HCT116 (cell line): Measurements from ENCODE around the gene SH3TC1. TPM values are rescaled to one million over a fixed set of nuclear protein-coding genes. Genes with fewer than 3 reads are reported as not detected.

ENCODE experiments used
- ATAC-seq: fragments of 200-7000 bp; cut with Tn5 transposase; 2 replicates; pipeline ENCODE4 v1.9.1; 2020; ENCODE audit warnings: mild to moderate bottlenecking, moderate library complexity
- BruUV-seq: library from RNA; stranded (reverse); fragments of 400-500 nt; replicated peaks from 2 replicates; lab custom pipeline; 2021; lab: Mats Ljungman, UMichigan
- CTCF ChIA-PET: fragments of 300-600 bp; sonication (Branson Sonifier 250); formaldehyde crosslinking; loops from one replicate; lab custom pipeline; 2021; ENCODE audit warnings: antibody characterized with exemption; lab: Charles Lee
- POLR2A ChIA-PET: fragments of 300-600, 350-600 bp; sonication (Branson Sonifier 250); formaldehyde crosslinking; loops from one replicate; lab custom pipeline; 2021; ENCODE audit warnings: antibody characterized with exemption; lab: Charles Lee
- RAD21 ChIA-PET, 2 experiments: fragments of 300-600 bp; sonication (Branson Sonifier 250); formaldehyde crosslinking; loops; one replicate each; lab custom pipeline; 2023; ENCODE audit warnings: low total read pairs in 2 of 2; ENCODE audit not compliant: uncharacterized antibody in 2 of 2, unreplicated experiment in 2 of 2, low non-redundant PET in 1 of 2; lab: Charles Lee
- DNase-seq: peaks from one replicate; pipeline ENCODE4 v3.0.0-alpha.2; 2010; ENCODE audit warnings: low read depth, low spot score
- H2AFZ ChIP-seq: fragments of 200-600 bp; shearing (Covaris generic), sonication (generic); 2 replicates; pipeline ENCODE4 v1.6.1; 2017; ENCODE audit warnings: low read depth, mixed run types, mixed read lengths, antibody characterized with exemption, low read length; ENCODE audit not compliant: poor library complexity, severe bottlenecking
- H3K27ac ChIP-seq: 2 replicates; pipeline ENCODE4 v1.5.1; 2012; ENCODE audit warnings: low read depth, low read length
- H3K27me3 ChIP-seq: fragments of 200-600 bp; sonication (generic); 2 replicates; pipeline ENCODE4 v1.6.1; 2016; ENCODE audit warnings: mixed run types, low read length, mixed read lengths; ENCODE audit not compliant: insufficient read depth
- H3K36me3 ChIP-seq, 2 experiments: fragments of 200-500 bp in 1 of 2; fragments of 200-600 bp in 1 of 2; sonication (Bioruptor generic) in 1 of 2; sonication (generic) in 1 of 2; 2 replicates each; pipeline versions ENCODE4 v1.5.1 to v1.6.1; 2014 to 2016; ENCODE audit warnings: low read length in 2 of 2, inconsistent platforms in 1 of 2, mixed read lengths in 1 of 2, mixed run types in 1 of 2; ENCODE audit not compliant: insufficient read depth in 2 of 2, control insufficient read depth in 1 of 2
- H3K4me1 ChIP-seq, 2 experiments: fragments of 200-600 bp in 1 of 2; sonication (generic) in 1 of 2; 2 replicates each; pipeline versions ENCODE4 v1.5.1 to v1.6.1; 2012 to 2017; ENCODE audit warnings: low read length in 2 of 2, inconsistent platforms in 1 of 2, mild to moderate bottlenecking in 1 of 2, mixed read lengths in 1 of 2, mixed run types in 1 of 2, moderate library complexity in 1 of 2; ENCODE audit not compliant: insufficient read depth in 2 of 2, control insufficient read depth in 1 of 2
- H3K4me2 ChIP-seq: fragments of 200-600 bp; sonication (generic); 2 replicates; pipeline ENCODE4 v1.6.1; 2017; ENCODE audit warnings: mixed run types, low read length, mixed read lengths
- H3K4me3 ChIP-seq, 2 experiments: fragments of 200-600 bp in 1 of 2; sonication (generic) in 1 of 2; replicated peaks in 1 of 2; 2 replicates each; pipeline ENCODE4 v1.5.1; 2011 to 2016; ENCODE audit warnings: low read length in 2 of 2, control low read depth in 1 of 2, low read depth in 1 of 2, mild to moderate bottlenecking in 1 of 2, mixed read lengths in 1 of 2, mixed run types in 1 of 2
- H3K79me2 ChIP-seq: fragments of 200-600 bp; sonication (generic); 2 replicates; pipeline ENCODE4 v1.6.1; 2017; ENCODE audit warnings: mild to moderate bottlenecking, mixed run types, low read length, moderate library complexity, mixed read lengths; ENCODE audit not compliant: insufficient read depth
- H3K9ac ChIP-seq: fragments of 200-600 bp; sonication (generic); 2 replicates; pipeline ENCODE4 v1.6.1; 2016; ENCODE audit warnings: low read length, mixed read lengths
- H3K9me2 ChIP-seq: fragments of 200-600 bp; sonication (generic), shearing (Covaris generic); 2 replicates; pipeline ENCODE4 v1.6.1; 2017; ENCODE audit warnings: mixed run types, mild to moderate bottlenecking, moderate library complexity; ENCODE audit not compliant: insufficient read depth
- H3K9me3 ChIP-seq, 2 experiments: fragments of 200-500 bp in 1 of 2; fragments of 200-600 bp in 1 of 2; sonication (Bioruptor generic) in 1 of 2; sonication (generic) in 1 of 2; 2 replicates each; pipeline ENCODE4 v1.6.1; 2014 to 2017; ENCODE audit warnings: low read length in 2 of 2, mixed read lengths in 2 of 2, inconsistent platforms in 1 of 2, low read depth in 1 of 2, mild to moderate bottlenecking in 1 of 2, mixed run types in 1 of 2, moderate library complexity in 1 of 2; ENCODE audit not compliant: control insufficient read depth in 1 of 2, insufficient read depth in 1 of 2
- H4K20me1 ChIP-seq: fragments of 200-600 bp; sonication (generic), shearing (Covaris generic); 2 replicates; pipeline ENCODE4 v1.6.1; 2017; ENCODE audit warnings: mixed run types, mild to moderate bottlenecking, moderate library complexity; ENCODE audit not compliant: insufficient read depth
- ATF3 ChIP-seq: IDR thresholded peaks from 2 replicates; pipeline ENCODE4 v1.6.1; 2012
- CBX3 ChIP-seq: IDR thresholded peaks from 2 replicates; pipeline ENCODE4 v1.6.1; 2012; ENCODE audit warnings: low read depth
- CTCF ChIP-seq, 3 experiments: fragments of 200-600 bp in 1 of 3; sonication (generic) in 1 of 3; IDR thresholded peaks in 2 of 3; conservative IDR thresholded peaks in 1 of 3; 2 replicates each; pipeline ENCODE4 v1.5.1; 2012 to 2017; ENCODE audit warnings: low read depth in 2 of 3, low read length in 2 of 3, antibody characterized with exemption in 1 of 3, borderline replicate concordance in 1 of 3, control low read depth in 1 of 3, mild to moderate bottlenecking in 1 of 3, mixed read lengths in 1 of 3, mixed run types in 1 of 3, moderate library complexity in 1 of 3; ENCODE audit not compliant: insufficient read depth in 1 of 3
- ELF1 ChIP-seq: IDR thresholded peaks from 2 replicates; pipeline ENCODE4 v1.6.1; 2012; ENCODE audit warnings: low read depth, borderline replicate concordance
- EZH2 ChIP-seq: fragments of 200-600 bp; sonication (generic); IDR thresholded peaks from 2 replicates; pipeline ENCODE4 v1.6.1; 2017; ENCODE audit warnings: antibody characterized with exemption, mixed run types
- EZH2phosphoT487 ChIP-seq: fragments of 200-600 bp; IDR thresholded peaks from 2 replicates; pipeline ENCODE4 v1.6.1; 2018; ENCODE audit warnings: antibody characterized with exemption, borderline replicate concordance
- FOSL1 ChIP-seq: IDR thresholded peaks from 2 replicates; pipeline ENCODE4 v1.6.1; 2012; ENCODE audit warnings: low read depth
- JUND ChIP-seq: IDR thresholded peaks from 2 replicates; pipeline ENCODE4 v1.6.1; 2012
- POLR2A ChIP-seq: IDR thresholded peaks from 2 replicates; pipeline ENCODE4 v1.7.0; 2011; ENCODE audit warnings: borderline replicate concordance; ENCODE audit not compliant: insufficient read depth, insufficient read length; ENCODE audit errors: extremely low read depth
- POLR2AphosphoS5 ChIP-seq: IDR thresholded peaks from 2 replicates; pipeline ENCODE4 v1.6.1; 2011; ENCODE audit warnings: mild to moderate bottlenecking, low read depth, low read length, moderate library complexity
- SIN3A ChIP-seq: IDR thresholded peaks from 2 replicates; pipeline ENCODE4 v1.6.1; 2012; ENCODE audit warnings: low read depth
- SP1 ChIP-seq: IDR thresholded peaks from 2 replicates; pipeline ENCODE4 v1.6.1; 2012; ENCODE audit warnings: low read depth
- SRF ChIP-seq: IDR thresholded peaks from 2 replicates; pipeline ENCODE4 v1.6.1; 2012; ENCODE audit warnings: low read depth
- TCF7L2 ChIP-seq: IDR thresholded peaks from 2 replicates; pipeline ENCODE4 v1.7.0; 2011; ENCODE audit warnings: borderline replicate concordance, inconsistent platforms; ENCODE audit not compliant: insufficient read depth, insufficient read length; ENCODE audit errors: extremely low read depth
- YY1 ChIP-seq: IDR thresholded peaks from 2 replicates; pipeline ENCODE4 v1.6.1; 2011; ENCODE audit warnings: low read length, low read depth, moderate library complexity, mild to moderate bottlenecking; ENCODE audit not compliant: insufficient replicate concordance; ENCODE audit errors: extremely low read depth
- ZNF274 ChIP-seq: fragments of 200-500 bp; sonication (Bioruptor generic); IDR thresholded peaks from 2 replicates; pipeline ENCODE4 v1.6.1; 2014; ENCODE audit warnings: mild to moderate bottlenecking, low read depth, low read length, inconsistent platforms
- intact Hi-C: fragments of 100-400 bp; cut with micrococcal nuclease; formaldehyde crosslinking; loops from 2 replicates; pipeline ENCODE4 v1.10.0; 2022
- total RNA-seq: library from RNA; stranded (reverse); gene quantifications from one replicate; pipeline ENCODE4 v1.2.1, GENCODE V29; 2021; ENCODE audit not compliant: unreplicated experiment

The SH3TC1 gene
- total RNA-seq, 1 experiment from 2014 or later = 12.5 TPM

- Histone ChIP-seq H2AFZ (no peak overlapping the region), H3K9me3 (no peaks in the 10 kb centered on the region), H3K79me2 (no peaks in the 10 kb centered on the region), H3K27me3 (no peaks in the 10 kb centered on the region), H3K9me2 (no peaks in the 10 kb centered on the region), H3K4me1 (peaks cover 10 to 12% of the 10 kb centered on the region in 2 experiments), H3K4me3 (no peak overlapping the region), H3K4me2 (no peak overlapping the region), H3K36me3 (no peaks in the 10 kb centered on the region), H3K27ac (no peak overlapping the region), H4K20me1 (no peaks in the 10 kb centered on the region), H3K9ac (no peak overlapping the region)
- intact Hi-C loops = no loop called here
- ChIA-PET CTCF (interaction anchor here (1.9 kb wide), 1 partner anchor 13 kb away, joined by 7 read pairs; no protein-coding TSS in a partner anchor), RAD21 (no interaction called here), POLR2A (no interaction called here)
- no peak for TF ChIP-seq POLR2A
- TF ChIP-seq FOSL1 = no peak
- TF ChIP-seq ZNF274 = no peak
- TF ChIP-seq CTCF (IDR thresholded peaks at IDR 0.05 in 2 of 3, conservative IDR thresholded peaks at IDR 0.05 in 1 of 3; ENCODE audit: borderline replicate concordance in 1 of 3, insufficient read depth in 1 of 3, low read depth in 2 of 3, low read length in 2 of 3) = no peak
- no peak for TF ChIP-seq JUND
- no peak for TF ChIP-seq ATF3
- TF ChIP-seq CBX3 = no peak
- no peak for TF ChIP-seq POLR2AphosphoS5
- no peak for TF ChIP-seq ELF1
- no peak for TF ChIP-seq SIN3A
- TF ChIP-seq SP1 = no peak
- no peak for TF ChIP-seq SRF
- TF ChIP-seq TCF7L2 = no peak
- no peak for TF ChIP-seq YY1
- no peak for TF ChIP-seq EZH2phosphoT487
- TF ChIP-seq EZH2 = no peak
- DNase-seq (no peak), ATAC-seq (no peak)
- no TSS peak for BruUV-seq
Observed at GRCh38 chr4:8229331-8229975, 30.4 kb downstream of the SH3TC1 start.
